ENCODE results near the gene MCAM.

MCAM gene

DNA sequence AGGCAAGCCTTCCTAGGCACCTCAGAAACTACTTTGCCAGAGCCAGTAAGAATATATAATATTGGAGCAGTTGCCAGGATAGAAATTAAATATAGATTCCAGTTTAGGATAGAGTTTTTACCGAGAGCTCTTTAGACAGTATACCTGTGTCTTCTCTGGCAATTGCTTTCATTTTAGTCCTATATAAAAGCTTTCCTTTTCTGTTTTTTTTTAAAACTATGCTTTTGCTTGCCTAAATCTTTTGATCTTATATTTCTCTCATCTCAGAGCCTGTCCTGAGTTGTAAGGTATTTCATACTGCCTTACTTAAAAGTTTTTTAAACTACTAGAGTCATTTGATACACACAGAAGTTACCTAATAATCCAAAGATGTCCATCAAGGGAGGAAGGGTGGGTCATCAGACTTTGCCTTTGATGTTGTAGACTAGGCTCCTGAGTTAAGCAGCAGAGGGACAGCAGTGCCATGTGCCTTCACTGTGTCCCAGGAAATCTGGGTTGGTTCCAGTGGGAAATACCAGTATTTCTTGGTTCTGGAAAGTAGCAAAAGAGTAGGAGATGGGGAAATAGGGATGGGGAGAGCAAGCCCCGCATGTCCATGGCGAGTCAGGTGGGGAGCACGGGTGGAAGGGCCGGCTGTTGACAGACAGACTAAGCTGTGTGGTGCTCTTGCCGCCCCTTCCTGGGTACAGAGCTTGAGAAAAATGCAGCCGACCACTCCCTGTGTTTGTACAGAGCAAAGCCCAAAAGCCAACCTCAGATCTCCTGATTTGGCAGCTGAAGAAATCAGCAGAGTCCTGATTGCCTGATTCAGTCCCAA lies 11.2 kb downstream of the MCAM start:
- in situ Hi-C loops (cut with HindIII; ENCODE audit: low pct_unique_long_range_greater_than_20kb, low sequenced_read_pairs), result no loop called here
- TF ChIP-seq JUND (IDR thresholded peaks at IDR 0.05; ENCODE audit: low read depth), result no peak

DNA sequence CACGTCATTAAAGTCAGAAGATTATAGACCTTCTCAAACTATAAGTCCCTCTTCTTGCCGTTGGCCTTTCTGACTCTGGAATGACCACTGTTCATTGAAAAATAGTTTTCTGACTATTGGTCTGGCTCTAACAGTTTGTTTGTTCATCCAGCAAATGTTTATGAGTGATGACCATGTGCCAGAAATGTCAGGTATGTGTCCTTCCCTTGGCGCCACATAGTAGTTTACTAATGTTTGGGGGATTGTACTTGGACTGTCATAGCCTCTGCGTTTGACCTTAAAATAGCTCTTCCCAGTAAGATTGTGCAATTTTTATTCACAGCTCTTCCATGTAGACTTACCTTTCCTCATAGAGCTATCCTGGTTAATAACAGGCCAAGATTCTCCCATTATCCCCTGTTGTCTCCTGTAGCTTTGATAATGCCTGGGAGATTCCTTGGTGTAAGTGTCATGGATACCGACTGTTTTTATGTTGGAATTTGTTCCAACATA lies 13.7 kb downstream of the MCAM start:
- TF ChIP-seq JUND (IDR thresholded peaks at IDR 0.05; ENCODE audit: low read depth), result no peak
- no peak for DNase-seq (ENCODE audit: low read depth in 1 of 2, low spot score in 1 of 2)
- in situ Hi-C loops (cut with HindIII; ENCODE audit: low pct_unique_long_range_greater_than_20kb, low sequenced_read_pairs), result no loop called here

More for the DNA sequence above, 11.2 kb downstream of the MCAM start:
- DNase-seq (ENCODE audit: low read depth in 1 of 2, low spot score in 1 of 2), result no peak

DNA sequence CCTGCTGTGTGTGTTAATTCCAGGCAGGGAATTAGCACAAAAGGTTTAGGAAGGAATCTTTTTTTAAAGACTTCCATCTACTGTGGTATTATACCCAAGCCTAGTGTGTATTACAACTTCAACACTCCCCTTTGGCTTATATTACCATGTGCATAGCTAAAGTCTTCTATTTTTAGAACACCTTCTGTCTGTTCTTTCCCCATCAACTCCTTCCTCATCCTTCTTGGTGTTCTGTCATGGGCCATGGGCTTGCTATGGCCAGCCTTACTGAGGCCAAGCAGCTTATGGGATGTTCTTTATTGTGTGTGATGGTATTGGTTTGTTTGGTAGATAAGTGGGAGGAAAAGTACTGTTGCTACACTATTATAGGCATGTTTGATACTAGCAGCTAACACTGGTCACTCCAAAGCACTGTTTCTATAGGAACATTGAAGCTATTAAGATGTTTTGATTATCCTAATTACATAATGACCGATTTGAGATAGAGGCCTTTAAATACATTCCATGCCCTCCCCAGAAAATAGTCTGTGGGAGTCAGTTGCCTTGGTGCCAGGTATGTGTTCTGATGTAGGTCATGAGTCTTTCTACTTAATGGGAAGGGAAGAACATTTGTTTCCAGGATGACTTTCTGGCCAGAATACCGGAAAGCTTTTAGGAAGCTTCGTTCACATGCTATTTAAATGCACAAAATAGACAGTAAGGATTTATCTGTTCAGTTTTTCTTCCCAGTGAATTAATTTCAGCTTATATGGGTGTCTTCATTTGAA lies 16.5 kb downstream of the MCAM start:
- in situ Hi-C loops (cut with HindIII; ENCODE audit: low pct_unique_long_range_greater_than_20kb, low sequenced_read_pairs), result no loop called here
- DNase-seq (ENCODE audit: low read depth in 1 of 2, low spot score in 1 of 2), result no peak

DNA sequence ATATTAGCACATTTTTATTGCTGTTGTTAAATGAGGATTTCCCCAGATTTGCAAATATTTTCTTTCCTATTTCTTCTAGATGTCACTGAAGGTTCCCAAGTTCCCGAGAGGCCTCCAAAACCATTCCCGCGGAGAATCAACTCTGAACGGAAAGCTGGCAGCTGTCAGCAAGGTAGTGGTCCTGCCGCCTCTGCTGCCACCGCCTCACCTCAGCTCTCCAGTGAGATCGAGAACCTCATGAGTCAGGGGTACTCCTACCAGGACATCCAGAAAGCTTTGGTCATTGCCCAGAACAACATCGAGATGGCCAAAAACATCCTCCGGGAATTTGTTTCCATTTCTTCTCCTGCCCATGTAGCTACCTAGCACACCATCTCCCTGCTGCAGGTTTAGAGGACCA lies 17.5 kb downstream of the MCAM start:
- in situ Hi-C loops (cut with HindIII; ENCODE audit: low pct_unique_long_range_greater_than_20kb, low sequenced_read_pairs), result no loop called here
- no peak for TF ChIP-seq JUND (IDR thresholded peaks at IDR 0.05; ENCODE audit: low read depth)
- DNase-seq (ENCODE audit: low read depth in 1 of 2, low spot score in 1 of 2), result no peak

More for the DNA sequence above, 16.5 kb downstream of the MCAM start:
- no peak for TF ChIP-seq JUND (IDR thresholded peaks at IDR 0.05; ENCODE audit: low read depth)

DNA sequence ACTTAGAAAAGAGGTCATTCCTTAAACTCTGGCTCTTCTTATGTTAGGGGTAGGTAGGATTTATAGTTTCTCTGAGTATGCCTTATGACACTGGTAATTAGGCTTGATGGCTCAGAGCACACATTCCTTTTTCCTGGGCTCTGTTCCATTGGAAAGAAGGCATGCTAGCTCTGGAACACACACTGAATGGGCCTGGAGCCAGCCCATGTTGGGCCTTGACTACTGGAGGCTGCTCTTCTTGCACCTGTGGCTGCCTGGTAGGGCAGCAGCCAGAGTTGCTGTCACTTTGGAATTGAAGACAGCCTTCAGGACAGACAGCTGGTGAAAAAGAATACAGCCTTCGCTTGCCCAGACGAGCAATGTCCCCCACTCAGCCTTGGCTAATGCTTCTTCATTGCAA lies 18.2 kb downstream of the MCAM start:
- in situ Hi-C loops (cut with HindIII; ENCODE audit: low pct_unique_long_range_greater_than_20kb, low sequenced_read_pairs), result no loop called here
- no peak for TF ChIP-seq JUND (IDR thresholded peaks at IDR 0.05; ENCODE audit: low read depth)
- DNase-seq (ENCODE audit: low read depth in 1 of 2, low spot score in 1 of 2), result no peak

DNA sequence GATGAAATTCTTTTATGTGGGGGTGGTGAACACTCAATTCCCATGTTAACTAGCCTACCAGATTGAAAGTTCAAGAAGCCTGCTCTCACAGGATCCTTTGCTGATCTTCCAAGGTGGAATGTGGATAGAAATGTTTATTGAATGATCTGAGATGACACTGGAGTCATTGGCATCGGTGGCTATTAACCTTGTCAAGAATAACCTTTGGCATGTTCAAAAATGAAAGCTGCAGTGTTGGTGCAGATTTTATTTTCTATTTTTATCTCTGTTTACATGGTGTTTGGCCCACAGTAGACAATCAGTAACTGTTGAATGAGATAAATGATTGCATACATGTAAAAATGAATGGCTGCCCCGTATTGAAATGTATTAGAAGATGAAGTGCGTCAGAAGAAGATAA lies 19.0 kb downstream of the MCAM start:
- in situ Hi-C loops (cut with HindIII; ENCODE audit: low pct_unique_long_range_greater_than_20kb, low sequenced_read_pairs), result no loop called here
- no peak for TF ChIP-seq JUND (IDR thresholded peaks at IDR 0.05; ENCODE audit: low read depth)
- no peak for DNase-seq (ENCODE audit: low read depth in 1 of 2, low spot score in 1 of 2)

DNA sequence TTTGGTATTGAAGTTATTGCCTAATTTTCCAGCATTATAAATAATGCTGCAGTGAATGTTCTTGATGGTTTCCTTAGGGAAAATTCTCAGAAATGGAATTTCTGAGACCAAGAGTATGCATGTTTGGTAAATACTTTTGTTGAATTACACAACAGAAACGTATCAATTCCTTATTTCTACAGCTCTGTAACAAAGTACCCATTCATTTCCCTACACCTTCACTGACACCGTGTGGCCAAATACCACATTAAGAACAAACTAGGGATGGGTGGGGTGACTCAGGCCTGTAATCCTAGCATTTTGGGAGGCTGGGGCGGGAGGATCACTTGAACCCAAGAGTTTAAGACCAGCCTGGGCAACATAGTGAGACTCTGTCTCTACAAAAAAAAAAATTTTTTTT lies 21.8 kb downstream of the MCAM start:
- peak in 1 of 2 experiments; percentile 51 for DNase-seq (ENCODE audit: low read depth in 1 of 2, low spot score in 1 of 2)
- in situ Hi-C loops (cut with HindIII; ENCODE audit: low pct_unique_long_range_greater_than_20kb, low sequenced_read_pairs), result no loop called here

DNA sequence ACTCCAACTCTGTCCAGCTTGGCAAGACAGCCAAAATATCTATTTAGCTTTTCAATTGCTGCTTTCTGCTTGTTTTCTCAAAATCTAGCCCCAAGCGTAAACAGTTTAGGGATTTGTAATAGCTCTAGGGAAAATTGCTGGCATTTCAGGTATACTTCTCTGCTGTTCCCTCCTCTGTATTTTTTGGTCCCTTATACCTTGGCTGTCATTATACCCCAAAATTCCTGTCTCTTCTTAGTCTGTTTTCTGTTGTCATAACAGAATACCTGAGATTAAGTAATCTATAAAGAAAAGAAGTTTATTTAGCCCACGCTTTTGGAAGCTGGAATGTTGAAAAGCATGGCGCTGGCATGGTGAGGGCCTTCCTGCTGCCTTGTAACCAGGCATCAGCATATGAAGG lies 23.5 kb downstream of the MCAM start:
- TF ChIP-seq JUND (IDR thresholded peaks at IDR 0.05; ENCODE audit: low read depth), result no peak
- in situ Hi-C loops (cut with HindIII; ENCODE audit: low pct_unique_long_range_greater_than_20kb, low sequenced_read_pairs), result no loop called here
- no peak for DNase-seq (ENCODE audit: low read depth in 1 of 2, low spot score in 1 of 2)

More for the DNA sequence above, 21.8 kb downstream of the MCAM start:
- TF ChIP-seq JUND (IDR thresholded peaks at IDR 0.05; ENCODE audit: low read depth), result no peak

DNA sequence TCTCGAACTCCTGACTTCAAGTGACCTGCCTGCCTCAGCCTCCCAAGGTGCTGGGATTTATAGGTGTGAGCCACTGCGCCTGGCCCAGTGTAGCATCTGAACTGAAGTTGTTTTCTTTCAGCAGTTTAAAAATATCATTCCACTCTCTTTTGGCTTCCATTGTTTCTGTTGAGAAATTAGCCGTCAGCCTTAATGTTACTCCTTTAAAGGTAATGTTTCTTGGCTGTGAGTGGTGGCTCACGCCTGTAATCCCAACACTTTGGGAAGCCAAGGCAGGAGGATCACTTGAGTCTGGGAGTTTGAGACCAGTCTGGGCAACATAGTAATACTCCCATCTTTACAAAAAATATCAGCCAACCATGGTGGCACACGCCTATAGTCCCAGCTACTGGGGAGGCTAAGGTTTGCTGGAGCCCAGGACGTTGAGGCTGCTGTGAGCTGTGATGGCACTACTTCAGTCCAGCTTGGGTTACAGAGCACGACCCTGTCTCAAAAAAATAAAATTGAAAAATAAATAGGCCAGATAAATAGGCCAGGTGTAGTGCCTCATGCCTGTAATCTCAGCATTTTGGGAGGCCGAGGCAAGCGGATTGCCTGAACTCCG lies 25.9 kb downstream of the MCAM start:
- no peak for TF ChIP-seq JUND (IDR thresholded peaks at IDR 0.05; ENCODE audit: low read depth)
- DNase-seq (ENCODE audit: low read depth in 1 of 2, low spot score in 1 of 2), result no peak
- in situ Hi-C loops (cut with HindIII; ENCODE audit: low pct_unique_long_range_greater_than_20kb, low sequenced_read_pairs), result no loop called here

DNA sequence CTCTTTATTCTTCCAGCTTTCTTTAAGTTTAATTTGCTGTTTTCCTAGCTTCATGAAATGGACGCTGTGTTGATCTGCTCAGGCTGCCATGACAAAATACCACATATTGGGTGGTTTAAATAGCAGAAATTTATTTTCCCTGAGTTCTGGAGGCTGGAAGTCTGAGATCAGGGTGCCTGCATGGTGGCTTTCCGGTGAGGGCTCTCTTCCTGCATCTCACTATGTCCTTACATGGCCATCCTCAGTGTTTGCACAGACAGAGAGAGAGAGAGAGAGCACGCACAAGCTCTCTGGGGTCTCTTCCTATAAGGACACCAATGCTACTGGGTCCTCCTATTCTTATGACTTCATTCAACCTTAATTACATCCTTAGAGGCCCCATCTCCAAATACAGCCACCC lies 28.7 kb downstream of the MCAM start:
- no peak for TF ChIP-seq JUND (IDR thresholded peaks at IDR 0.05; ENCODE audit: low read depth)
- no peak for DNase-seq (ENCODE audit: low read depth in 1 of 2, low spot score in 1 of 2)
- in situ Hi-C loops (cut with HindIII; ENCODE audit: low pct_unique_long_range_greater_than_20kb, low sequenced_read_pairs), result no loop called here

DNA sequence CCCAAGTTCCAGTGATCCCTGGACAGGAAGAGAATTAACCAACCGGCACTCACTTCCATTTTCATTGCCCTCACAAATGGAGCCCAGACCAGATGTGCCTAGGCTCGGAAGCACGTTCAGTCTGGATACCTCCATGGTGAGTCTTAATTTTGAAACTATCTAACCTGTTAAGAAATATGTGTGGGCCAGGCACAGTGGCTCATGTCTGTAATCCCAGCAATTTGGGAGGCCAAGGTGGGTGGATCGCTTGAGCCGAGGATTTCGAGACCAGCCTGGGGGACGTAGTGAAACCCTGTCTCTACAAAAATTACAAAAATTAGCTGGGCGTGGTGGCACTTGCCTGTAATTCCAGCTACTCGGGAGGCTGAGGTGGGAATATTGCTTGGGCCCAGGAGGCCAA lies 31.5 kb downstream of the MCAM start:
- no peak for TF ChIP-seq JUND (IDR thresholded peaks at IDR 0.05; ENCODE audit: low read depth)
- in situ Hi-C loops (cut with HindIII; ENCODE audit: low pct_unique_long_range_greater_than_20kb, low sequenced_read_pairs), result no loop called here
- DNase-seq (ENCODE audit: low read depth in 1 of 2, low spot score in 1 of 2), result no peak

DNA sequence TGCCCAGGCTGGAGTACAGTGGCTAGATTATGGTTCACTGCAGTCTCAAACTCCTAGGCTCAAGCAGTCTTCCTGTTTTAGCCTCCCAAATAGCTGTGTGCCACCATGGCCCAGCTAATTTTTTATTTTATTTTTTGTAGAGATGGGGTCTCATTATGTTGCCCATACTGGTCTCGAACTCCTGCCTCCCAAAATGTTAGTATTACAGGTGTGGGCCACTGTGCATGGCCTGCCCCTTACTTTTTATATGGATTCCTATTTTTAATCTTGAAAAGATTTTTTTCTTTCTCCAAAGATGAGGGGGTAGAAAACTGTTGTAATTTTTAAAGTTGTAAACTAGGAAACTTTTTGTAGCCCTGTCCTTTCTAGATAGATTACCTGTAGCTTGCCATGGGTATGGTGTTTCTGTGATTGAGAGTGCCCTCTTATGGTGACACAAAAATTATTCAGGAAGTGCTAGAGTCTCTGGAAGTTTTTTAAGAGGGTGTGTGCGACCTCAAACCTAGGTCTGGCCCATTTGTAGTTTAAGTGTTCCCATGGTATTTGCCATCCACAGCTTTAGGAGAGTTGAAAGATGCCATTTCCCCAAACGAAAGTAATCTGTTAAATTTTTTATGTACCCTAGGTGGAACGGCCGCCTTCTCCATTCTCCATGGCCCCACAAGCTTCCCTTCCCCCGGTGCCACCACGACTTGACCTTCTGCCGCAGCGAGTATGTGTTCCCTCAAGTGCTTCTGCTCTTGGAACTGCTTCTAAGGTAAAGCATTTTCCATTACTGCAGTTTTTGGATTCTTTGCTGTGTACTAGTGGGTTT lies 32.4 kb downstream of the MCAM start:
- peak; percentile 66 to 79 for DNase-seq (ENCODE audit: low read depth in 1 of 2, low spot score in 1 of 2)
- in situ Hi-C loops (cut with HindIII; ENCODE audit: low pct_unique_long_range_greater_than_20kb, low sequenced_read_pairs), result no loop called here
- TF ChIP-seq JUND (IDR thresholded peaks at IDR 0.05; ENCODE audit: low read depth), result no peak
